Fibroblast of lung (primary cell): ENCODE results near the gene PEX13.

Source experiments
- CTCF ChIP-seq, 2 donors: IDR thresholded peaks in 1 of 2; conservative IDR thresholded peaks in 1 of 2; 1 replicate in 1 of 2; 2 replicates in 1 of 2; pipeline ENCODE4 v1.5.1; 2011 to 2012; ENCODE audit warnings: low read length in 2 of 2, control low read depth in 1 of 2, inconsistent platforms in 1 of 2, low read depth in 1 of 2, mild to moderate bottlenecking in 1 of 2
- EZH2 ChIP-seq: IDR thresholded peaks from 2 replicates; pipeline ENCODE4 v1.5.1; 2012; ENCODE audit warnings: low read length, control low read depth, mild to moderate bottlenecking; ENCODE audit errors: missing control alignments

- TF ChIP-seq CTCF (conservative IDR thresholded peaks at IDR 0.05 in 1 of 2, IDR thresholded peaks at IDR 0.05 in 1 of 2; ENCODE audit: low read depth in 1 of 2, low read length in 2 of 2) (no peak), EZH2 (no peak)
Measured at GRCh38 chr2:61042807-61043206, 25.3 kb downstream of the PEX13 start.
